HFF-Myc (cell line): ENCODE results near the gene SQOR.

Source experiments
- DNase-seq: peaks from one replicate; pipeline ENCODE4 v3.0.0-alpha.2; 2011; ENCODE audit warnings: low read depth; ENCODE audit errors: extremely low read depth
- H3K4me3 ChIP-seq: replicated peaks from 2 replicates; pipeline ENCODE4 v1.5.1; 2011; ENCODE audit warnings: low read depth, mild to moderate bottlenecking, control low read depth, low read length
- CTCF ChIP-seq: IDR thresholded peaks from 2 replicates; pipeline ENCODE4 v1.5.1; 2012; ENCODE audit warnings: mild to moderate bottlenecking, low read depth, low read length, control low read depth; ENCODE audit errors: missing control alignments

The SQOR gene

GRCh38 chr15:45630917-45631691, 3.7 kb upstream of the SQOR start:
- no peak for DNase-seq
- peak overlapping the region; percentile 23 for H3K4me3 ChIP-seq
- no peak for TF ChIP-seq CTCF

GRCh38 chr15:45631776-45632175, 3.1 kb upstream of the SQOR start:
- peak overlapping the region; percentile 23 for H3K4me3 ChIP-seq
- DNase-seq, result no peak
- no peak for TF ChIP-seq CTCF

GRCh38 chr15:45635191-45635638, 386 bp downstream of the SQOR start:
- DNase-seq, result no peak
- peak overlapping the region; percentile 64 for H3K4me3 ChIP-seq
- peak; percentile 50 for TF ChIP-seq CTCF

- no peak for DNase-seq
- peak overlapping the region; percentile 64 for H3K4me3 ChIP-seq
- TF ChIP-seq CTCF, result no peak
Observed at GRCh38 chr15:45635763-45636292, 999 bp downstream of the SQOR start.

GRCh38 chr15:45637141-45637540, 2.3 kb downstream of the SQOR start:
- TF ChIP-seq CTCF, result no peak
- H3K4me3 ChIP-seq, result no peak overlapping the region
- DNase-seq, result no peak

- no peak overlapping the region for H3K4me3 ChIP-seq
- DNase-seq, result peak; percentile 57
- no peak for TF ChIP-seq CTCF
Observed at GRCh38 chr15:45637552-45638033, 2.8 kb downstream of the SQOR start.
